ENCODE measurements around the gene NUP93. TPM values are rescaled to one million over a fixed set of nuclear protein-coding genes. Genes with fewer than 3 reads are reported as not detected.

NUP93 gene
- total and polyA plus RNA-seq, 2 experiments from 2014 or later: 139 to 187 TPM

DNA sequence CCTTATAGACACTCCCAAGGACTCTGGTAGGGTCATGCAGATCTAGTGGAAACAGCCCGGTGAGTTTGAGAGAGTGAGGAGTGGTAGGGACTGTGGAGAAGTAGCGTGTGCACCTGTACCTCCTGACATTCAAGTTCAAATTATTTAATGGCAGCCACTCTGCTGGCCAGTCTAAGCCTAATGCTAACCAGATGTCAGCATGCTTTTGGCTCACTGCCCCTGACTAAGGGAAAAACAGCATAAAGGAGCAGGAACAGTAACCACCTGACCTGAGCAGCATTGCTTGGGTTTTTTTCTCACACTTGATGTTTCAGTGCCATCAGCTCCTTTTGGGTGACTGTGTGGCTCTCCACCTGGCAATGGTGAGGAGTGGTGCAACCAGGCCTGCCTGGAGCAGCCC lies 111.3 kb downstream of the NUP93 start:
- H3K27ac Mint-ChIP-seq: no peak overlapping the region
- TF ChIP-seq POLR2AphosphoS5 (IDR thresholded peaks at IDR 0.05; ENCODE audit: low read depth) (no peak), EZH2 (IDR thresholded peaks at IDR 0.05; ENCODE audit: low read depth, unreplicated experiment) (no peak), CREB1 (CRISPR knock-in tag; IDR thresholded peaks at IDR 0.05; ENCODE audit: low read depth) (no peak), ZNF114 (CRISPR knock-in tag; IDR thresholded peaks at IDR 0.05) (no peak), NANOG (IDR thresholded peaks at IDR 0.05; ENCODE audit: borderline replicate concordance) (no peak), EZH2phosphoT487 (IDR thresholded peaks at IDR 0.05; ENCODE audit: unreplicated experiment) (no peak), ZNF331 (CRISPR knock-in tag; IDR thresholded peaks at IDR 0.05; ENCODE audit: low read depth) (no peak), STAT1 (IDR thresholded peaks at IDR 0.05; ENCODE audit: unreplicated experiment) (no peak), JUNB (IDR thresholded peaks at IDR 0.05; ENCODE audit: unreplicated experiment) (no peak)
- TF ChIP-seq, protein P1, sequence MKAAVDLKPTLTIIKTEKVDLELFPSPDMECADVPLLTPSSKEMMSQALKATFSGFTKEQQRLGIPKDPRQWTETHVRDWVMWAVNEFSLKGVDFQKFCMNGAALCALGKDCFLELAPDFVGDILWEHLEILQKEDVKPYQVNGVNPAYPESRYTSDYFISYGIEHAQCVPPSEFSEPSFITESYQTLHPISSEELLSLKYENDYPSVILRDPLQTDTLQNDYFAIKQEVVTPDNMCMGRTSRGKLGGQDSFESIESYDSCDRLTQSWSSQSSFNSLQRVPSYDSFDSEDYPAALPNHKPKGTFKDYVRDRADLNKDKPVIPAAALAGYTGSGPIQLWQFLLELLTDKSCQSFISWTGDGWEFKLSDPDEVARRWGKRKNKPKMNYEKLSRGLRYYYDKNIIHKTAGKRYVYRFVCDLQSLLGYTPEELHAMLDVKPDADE (IDR thresholded peaks at IDR 0.05): no peak
- TF ChIP-seq, protein P2, sequence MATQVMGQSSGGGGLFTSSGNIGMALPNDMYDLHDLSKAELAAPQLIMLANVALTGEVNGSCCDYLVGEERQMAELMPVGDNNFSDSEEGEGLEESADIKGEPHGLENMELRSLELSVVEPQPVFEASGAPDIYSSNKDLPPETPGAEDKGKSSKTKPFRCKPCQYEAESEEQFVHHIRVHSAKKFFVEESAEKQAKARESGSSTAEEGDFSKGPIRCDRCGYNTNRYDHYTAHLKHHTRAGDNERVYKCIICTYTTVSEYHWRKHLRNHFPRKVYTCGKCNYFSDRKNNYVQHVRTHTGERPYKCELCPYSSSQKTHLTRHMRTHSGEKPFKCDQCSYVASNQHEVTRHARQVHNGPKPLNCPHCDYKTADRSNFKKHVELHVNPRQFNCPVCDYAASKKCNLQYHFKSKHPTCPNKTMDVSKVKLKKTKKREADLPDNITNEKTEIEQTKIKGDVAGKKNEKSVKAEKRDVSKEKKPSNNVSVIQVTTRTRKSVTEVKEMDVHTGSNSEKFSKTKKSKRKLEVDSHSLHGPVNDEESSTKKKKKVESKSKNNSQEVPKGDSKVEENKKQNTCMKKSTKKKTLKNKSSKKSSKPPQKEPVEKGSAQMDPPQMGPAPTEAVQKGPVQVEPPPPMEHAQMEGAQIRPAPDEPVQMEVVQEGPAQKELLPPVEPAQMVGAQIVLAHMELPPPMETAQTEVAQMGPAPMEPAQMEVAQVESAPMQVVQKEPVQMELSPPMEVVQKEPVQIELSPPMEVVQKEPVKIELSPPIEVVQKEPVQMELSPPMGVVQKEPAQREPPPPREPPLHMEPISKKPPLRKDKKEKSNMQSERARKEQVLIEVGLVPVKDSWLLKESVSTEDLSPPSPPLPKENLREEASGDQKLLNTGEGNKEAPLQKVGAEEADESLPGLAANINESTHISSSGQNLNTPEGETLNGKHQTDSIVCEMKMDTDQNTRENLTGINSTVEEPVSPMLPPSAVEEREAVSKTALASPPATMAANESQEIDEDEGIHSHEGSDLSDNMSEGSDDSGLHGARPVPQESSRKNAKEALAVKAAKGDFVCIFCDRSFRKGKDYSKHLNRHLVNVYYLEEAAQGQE (IDR thresholded peaks at IDR 0.05; ENCODE audit: unreplicated experiment): no peak
- TF ChIP-seq, protein P3, sequence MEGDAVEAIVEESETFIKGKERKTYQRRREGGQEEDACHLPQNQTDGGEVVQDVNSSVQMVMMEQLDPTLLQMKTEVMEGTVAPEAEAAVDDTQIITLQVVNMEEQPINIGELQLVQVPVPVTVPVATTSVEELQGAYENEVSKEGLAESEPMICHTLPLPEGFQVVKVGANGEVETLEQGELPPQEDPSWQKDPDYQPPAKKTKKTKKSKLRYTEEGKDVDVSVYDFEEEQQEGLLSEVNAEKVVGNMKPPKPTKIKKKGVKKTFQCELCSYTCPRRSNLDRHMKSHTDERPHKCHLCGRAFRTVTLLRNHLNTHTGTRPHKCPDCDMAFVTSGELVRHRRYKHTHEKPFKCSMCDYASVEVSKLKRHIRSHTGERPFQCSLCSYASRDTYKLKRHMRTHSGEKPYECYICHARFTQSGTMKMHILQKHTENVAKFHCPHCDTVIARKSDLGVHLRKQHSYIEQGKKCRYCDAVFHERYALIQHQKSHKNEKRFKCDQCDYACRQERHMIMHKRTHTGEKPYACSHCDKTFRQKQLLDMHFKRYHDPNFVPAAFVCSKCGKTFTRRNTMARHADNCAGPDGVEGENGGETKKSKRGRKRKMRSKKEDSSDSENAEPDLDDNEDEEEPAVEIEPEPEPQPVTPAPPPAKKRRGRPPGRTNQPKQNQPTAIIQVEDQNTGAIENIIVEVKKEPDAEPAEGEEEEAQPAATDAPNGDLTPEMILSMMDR (conservative IDR thresholded peaks at IDR 0.05; ENCODE audit: low read depth in 2 of 2): no peak
- TF ChIP-seq, protein P4, sequence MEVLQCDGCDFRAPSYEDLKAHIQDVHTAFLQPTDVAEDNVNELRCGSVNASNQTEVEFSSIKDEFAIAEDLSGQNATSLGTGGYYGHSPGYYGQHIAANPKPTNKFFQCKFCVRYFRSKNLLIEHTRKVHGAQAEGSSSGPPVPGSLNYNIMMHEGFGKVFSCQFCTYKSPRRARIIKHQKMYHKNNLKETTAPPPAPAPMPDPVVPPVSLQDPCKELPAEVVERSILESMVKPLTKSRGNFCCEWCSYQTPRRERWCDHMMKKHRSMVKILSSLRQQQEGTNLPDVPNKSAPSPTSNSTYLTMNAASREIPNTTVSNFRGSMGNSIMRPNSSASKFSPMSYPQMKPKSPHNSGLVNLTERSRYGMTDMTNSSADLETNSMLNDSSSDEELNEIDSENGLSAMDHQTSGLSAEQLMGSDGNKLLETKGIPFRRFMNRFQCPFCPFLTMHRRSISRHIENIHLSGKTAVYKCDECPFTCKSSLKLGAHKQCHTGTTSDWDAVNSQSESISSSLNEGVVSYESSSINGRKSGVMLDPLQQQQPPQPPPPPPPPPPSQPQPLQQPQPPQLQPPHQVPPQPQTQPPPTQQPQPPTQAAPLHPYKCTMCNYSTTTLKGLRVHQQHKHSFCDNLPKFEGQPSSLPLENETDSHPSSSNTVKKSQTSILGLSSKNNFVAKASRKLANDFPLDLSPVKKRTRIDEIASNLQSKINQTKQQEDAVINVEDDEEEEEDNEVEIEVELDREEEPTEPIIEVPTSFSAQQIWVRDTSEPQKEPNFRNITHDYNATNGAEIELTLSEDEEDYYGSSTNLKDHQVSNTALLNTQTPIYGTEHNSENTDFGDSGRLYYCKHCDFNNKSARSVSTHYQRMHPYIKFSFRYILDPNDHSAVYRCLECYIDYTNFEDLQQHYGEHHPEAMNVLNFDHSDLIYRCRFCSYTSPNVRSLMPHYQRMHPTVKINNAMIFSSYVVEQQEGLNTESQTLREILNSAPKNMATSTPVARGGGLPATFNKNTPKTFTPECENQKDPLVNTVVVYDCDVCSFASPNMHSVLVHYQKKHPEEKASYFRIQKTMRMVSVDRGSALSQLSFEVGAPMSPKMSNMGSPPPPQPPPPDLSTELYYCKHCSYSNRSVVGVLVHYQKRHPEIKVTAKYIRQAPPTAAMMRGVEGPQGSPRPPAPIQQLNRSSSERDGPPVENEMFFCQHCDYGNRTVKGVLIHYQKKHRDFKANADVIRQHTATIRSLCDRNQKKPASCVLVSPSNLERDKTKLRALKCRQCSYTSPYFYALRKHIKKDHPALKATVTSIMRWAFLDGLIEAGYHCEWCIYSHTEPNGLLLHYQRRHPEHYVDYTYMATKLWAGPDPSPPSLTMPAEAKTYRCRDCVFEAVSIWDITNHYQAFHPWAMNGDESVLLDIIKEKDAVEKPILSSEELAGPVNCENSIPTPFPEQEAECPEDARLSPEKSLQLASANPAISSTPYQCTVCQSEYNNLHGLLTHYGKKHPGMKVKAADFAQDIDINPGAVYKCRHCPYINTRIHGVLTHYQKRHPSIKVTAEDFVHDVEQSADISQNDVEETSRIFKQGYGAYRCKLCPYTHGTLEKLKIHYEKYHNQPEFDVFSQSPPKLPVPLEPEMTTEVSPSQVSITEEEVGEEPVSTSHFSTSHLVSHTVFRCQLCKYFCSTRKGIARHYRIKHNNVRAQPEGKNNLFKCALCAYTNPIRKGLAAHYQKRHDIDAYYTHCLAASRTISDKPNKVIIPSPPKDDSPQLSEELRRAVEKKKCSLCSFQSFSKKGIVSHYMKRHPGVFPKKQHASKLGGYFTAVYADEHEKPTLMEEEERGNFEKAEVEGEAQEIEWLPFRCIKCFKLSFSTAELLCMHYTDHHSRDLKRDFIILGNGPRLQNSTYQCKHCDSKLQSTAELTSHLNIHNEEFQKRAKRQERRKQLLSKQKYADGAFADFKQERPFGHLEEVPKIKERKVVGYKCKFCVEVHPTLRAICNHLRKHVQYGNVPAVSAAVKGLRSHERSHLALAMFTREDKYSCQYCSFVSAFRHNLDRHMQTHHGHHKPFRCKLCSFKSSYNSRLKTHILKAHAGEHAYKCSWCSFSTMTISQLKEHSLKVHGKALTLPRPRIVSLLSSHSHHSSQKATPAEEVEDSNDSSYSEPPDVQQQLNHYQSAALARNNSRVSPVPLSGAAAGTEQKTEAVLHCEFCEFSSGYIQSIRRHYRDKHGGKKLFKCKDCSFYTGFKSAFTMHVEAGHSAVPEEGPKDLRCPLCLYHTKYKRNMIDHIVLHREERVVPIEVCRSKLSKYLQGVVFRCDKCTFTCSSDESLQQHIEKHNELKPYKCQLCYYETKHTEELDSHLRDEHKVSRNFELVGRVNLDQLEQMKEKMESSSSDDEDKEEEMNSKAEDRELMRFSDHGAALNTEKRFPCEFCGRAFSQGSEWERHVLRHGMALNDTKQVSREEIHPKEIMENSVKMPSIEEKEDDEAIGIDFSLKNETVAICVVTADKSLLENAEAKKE (CRISPR knock-in tag; IDR thresholded peaks at IDR 0.05): no peak

More for the DNA sequence above, 111.3 kb downstream of the NUP93 start:
- DNase-seq (ENCODE audit: low spot score) (no peak), ATAC-seq (no peak)
- Mint-ChIP-seq H3K36me3 (ENCODE audit: low read depth) (peaks cover 82% of the 10 kb centered on the region), H3K27me3 (ENCODE audit: insufficient read depth, low read depth, poor library complexity) (peaks cover 6% of the 10 kb centered on the region), H3K4me1 (no peaks in the 10 kb centered on the region), H3K4me3 (no peak overlapping the region), H3K9me3 (no peaks in the 10 kb centered on the region)
- no peak overlapping the region for H3K4me2 ChIP-seq
- no peaks in the 10 kb centered on the region for H3K27me3 ChIP-seq (ENCODE audit: insufficient read depth)
- no peaks in the 10 kb centered on the region for H3K79me2 ChIP-seq (replicated peaks; ENCODE audit: insufficient read depth)
- no peak overlapping the region for H3K27ac ChIP-seq (ENCODE audit: low read depth)
- H3K36me3 ChIP-seq (ENCODE audit: insufficient read depth): peaks cover 29% of the 10 kb centered on the region
- H3K4me1 ChIP-seq (ENCODE audit: insufficient read depth): no peaks in the 10 kb centered on the region
- no peaks in the 10 kb centered on the region for H3K9me2 ChIP-seq (ENCODE audit: insufficient read depth)
- H2AFZ ChIP-seq: no peak overlapping the region
- H3F3A ChIP-seq (replicated peaks; ENCODE audit: low read depth): no peaks in the 10 kb centered on the region
- no peak overlapping the region for H3K4me3 ChIP-seq
- no peaks in the 10 kb centered on the region for H4K20me1 ChIP-seq (replicated peaks; ENCODE audit: insufficient read depth)

Data from GM23338 (cell line).